ENCODE results near the gene TREM1.

DNA sequence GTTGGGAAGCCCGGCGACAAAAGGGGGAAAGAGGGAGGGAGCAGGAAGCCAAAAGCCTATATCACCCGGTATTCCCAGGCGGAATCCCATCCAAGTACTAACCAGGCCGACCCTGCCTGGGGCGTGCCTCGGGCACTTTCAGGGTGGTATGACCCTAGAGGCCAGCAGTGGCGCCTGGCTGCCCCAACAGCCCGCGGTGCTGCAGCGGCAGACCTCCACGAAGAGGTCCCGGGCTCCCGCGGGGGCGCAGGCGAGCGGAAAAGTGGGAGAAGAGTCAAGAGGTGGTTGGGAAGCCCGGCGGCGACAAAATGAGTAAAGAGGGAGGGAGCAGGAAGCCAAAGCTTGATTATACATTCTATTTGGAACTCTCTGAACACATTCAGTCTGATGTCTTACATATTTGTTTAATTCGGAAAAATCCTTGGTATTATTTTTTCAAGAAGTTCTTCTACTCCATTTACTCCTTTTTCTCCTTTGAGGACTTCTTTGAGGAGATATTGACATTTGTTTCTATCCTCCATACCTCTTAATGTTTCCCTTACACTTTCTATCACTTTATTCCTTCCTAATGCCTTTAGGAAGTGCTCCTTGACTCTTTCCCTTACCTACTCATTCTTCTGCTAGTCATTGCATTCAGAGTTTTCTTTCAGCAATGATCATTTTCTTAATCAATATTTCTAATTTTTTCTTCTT, 46.9 kb downstream of the TREM1 start:
- TF ChIP-seq, protein P1, sequence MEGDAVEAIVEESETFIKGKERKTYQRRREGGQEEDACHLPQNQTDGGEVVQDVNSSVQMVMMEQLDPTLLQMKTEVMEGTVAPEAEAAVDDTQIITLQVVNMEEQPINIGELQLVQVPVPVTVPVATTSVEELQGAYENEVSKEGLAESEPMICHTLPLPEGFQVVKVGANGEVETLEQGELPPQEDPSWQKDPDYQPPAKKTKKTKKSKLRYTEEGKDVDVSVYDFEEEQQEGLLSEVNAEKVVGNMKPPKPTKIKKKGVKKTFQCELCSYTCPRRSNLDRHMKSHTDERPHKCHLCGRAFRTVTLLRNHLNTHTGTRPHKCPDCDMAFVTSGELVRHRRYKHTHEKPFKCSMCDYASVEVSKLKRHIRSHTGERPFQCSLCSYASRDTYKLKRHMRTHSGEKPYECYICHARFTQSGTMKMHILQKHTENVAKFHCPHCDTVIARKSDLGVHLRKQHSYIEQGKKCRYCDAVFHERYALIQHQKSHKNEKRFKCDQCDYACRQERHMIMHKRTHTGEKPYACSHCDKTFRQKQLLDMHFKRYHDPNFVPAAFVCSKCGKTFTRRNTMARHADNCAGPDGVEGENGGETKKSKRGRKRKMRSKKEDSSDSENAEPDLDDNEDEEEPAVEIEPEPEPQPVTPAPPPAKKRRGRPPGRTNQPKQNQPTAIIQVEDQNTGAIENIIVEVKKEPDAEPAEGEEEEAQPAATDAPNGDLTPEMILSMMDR (IDR thresholded peaks at IDR 0.05) = no peak
- TF ChIP-seq POLR2AphosphoS5 (IDR thresholded peaks at IDR 0.05) = no peak

Data from sigmoid colon (tissue), 4 donors.